Measurements from ENCODE around the gene ZBTB1. TPM values are rescaled to one million over a fixed set of nuclear protein-coding genes. Genes with fewer than 3 reads are reported as not detected.

The ZBTB1 gene
- total RNA-seq, 2 donors from 2014 or later, result 49.6 to 69.7 TPM

DNA sequence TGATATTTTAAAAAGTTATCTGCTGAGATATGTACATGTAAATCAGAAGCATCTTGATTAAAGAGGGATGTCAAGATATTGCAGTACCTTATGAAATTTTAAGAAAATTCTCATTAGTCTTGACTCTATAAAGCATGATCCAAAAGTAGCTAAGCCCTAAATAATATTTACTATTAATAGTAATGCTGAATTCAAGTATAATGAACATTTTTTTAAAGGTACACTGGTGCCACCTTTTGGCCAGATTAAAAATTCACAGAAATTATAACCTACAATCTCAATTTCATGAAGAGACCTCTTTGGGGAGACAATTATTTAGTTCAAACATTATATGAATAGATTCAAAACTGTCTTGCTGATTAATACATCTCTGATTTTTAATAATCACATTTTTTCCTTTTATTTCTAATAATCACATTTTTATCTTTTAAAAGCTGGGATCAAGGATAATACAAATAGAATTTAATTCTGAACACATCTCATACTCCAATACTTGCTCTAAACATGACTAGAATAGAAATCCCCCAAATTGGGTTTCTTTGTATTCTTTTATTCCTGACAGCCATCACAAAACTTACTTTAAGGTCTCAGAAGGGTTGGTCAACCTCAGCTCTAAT, 25.8 kb upstream of the ZBTB1 start:
- Mint-ChIP-seq H3K36me3 (peaks cover 0 to 4% of the 10 kb centered on the region in 2 donors), H3K27ac (no peak overlapping the region), H3K9me3 (no peaks in the 10 kb centered on the region)
- DNase-seq (ENCODE audit: low spot score in 2 of 2) (no peak), ATAC-seq (no peak)

DNA sequence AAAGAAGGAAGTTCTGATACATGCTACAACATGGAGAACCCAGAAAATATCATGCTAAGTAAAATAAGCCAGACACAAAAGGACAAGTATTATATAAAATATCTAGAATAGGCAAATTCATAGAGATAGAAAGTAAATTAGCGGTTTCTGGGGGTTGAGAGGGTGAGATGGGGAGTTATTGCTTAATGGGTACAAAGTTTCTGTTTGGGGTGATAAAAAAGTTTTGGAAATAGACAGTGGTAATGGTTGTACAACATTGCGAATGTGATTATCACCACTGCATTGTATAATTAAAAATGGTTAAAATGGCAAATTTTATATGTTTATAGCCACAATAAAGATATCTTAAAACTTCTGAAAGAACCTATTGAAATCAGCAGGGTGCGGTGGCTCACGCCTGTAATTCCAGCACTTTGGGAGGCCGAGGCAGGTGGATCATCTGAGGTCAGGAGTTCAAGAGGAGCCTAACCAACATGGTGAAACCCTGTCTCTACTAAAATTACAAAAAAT, 15.9 kb upstream of the ZBTB1 start:
- ATAC-seq (no peak), DNase-seq (ENCODE audit: low spot score in 2 of 2) (no peak)
- Mint-ChIP-seq H3K27ac (no peak overlapping the region), H3K36me3 (peaks cover 5 to 22% of the 10 kb centered on the region in 2 donors), H3K9me3 (no peaks in the 10 kb centered on the region)

DNA sequence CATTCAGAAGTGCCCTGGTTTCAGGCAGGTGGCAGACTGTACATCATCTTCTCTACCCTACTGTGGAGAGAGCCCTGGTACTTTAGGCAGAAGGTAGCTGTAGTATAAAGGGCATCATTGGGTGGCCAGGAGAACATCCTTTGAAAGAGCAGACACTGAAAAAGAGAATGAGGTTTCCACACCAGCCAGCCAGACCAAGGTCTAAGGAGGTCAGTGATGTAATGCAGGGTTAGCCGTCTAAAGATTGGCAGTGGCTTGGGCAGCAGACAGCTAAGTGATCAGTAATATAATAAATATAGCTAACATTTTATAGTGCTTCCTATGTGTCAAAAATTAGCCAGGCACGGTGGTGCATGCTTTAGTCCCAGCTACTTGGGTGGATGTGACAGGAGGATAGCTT, 12.9 kb upstream of the ZBTB1 start:
- no peak for ATAC-seq

DNA sequence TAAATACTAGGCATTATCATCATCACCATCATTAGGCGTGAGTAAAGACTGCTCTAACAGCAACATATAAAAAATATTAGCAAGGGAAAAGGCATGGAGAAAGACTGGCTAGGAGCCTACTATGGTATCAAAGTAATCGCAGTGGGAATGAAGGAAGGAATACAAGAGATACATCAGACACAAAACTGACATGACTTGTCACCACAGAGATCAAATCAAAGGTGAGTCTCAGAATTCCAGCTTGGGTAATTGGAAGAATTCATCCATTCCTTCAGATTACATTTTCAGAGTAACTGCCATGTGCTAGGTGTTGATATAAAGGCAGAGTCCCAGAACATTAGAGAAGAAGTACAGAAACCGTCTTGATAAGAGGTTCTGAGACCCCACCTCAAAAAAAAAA, 11.1 kb upstream of the ZBTB1 start:
- ATAC-seq, result no peak
- Mint-ChIP-seq H3K36me3 (peaks cover under 1 to 34% of the 10 kb centered on the region in 2 donors), H3K9me3 (no peaks in the 10 kb centered on the region), H3K27ac (peak overlapping the region; percentile 24 to 53)
- no peak for DNase-seq (ENCODE audit: low spot score in 2 of 2)

More for the DNA sequence above, 12.9 kb upstream of the ZBTB1 start:
- no peak for DNase-seq (ENCODE audit: low spot score in 2 of 2)
- Mint-ChIP-seq H3K36me3 (peaks cover 5 to 30% of the 10 kb centered on the region in 2 donors), H3K9me3 (no peaks in the 10 kb centered on the region), H3K27ac (no peak overlapping the region)

DNA sequence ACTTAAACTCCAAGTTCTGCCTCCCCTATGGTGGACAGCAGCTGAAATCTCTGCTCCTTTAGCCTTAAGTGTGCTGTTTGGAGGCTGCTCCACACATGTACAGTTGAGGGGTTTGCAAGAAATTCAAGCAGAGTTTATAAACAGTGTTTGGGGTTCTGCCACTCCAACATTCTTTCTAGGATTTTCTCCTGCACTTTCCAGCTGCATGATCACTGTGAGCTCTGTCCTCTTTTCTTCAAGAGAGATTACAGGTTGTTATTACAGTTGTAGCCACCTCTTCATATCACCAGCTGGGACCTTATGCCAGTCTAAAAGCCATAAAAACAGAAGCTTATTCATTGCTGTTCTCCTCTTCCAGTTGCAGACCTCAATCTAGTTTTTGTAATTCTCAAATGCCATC, 9.3 kb upstream of the ZBTB1 start:
- Mint-ChIP-seq H3K27ac (peak overlapping the region; percentile 19 to 39), H3K36me3 (peaks cover 5 to 40% of the 10 kb centered on the region in 2 donors)

DNA sequence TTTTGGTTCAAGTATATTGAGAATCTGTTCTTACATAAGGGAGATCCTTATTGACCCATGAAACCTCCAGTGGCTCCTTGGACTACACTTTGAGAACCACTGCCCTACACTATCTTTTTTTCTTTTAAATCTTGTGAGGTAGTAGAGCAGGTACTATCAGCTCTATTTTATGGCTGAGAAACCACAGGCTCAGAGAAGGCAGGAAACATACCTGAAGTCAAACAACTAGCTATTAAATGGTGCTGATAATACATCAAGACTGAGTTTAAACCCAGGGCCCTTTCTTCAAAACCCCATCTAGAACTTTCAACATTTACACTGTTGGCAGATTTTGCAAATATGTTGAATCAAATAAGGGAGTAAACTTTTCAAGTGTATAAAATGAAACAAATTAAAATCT, 7.8 kb upstream of the ZBTB1 start:
- Mint-ChIP-seq H3K27ac (no peak overlapping the region), H3K36me3 (peaks cover 12 to 48% of the 10 kb centered on the region in 2 donors), H3K9me3 (no peaks in the 10 kb centered on the region)
- ATAC-seq, result no peak
- no peak for DNase-seq (ENCODE audit: low spot score in 2 of 2)

More for the DNA sequence above, 9.3 kb upstream of the ZBTB1 start:
- no peak for DNase-seq (ENCODE audit: low spot score in 2 of 2)
- no peak for ATAC-seq
- H3K9me3 Mint-ChIP-seq, result no peaks in the 10 kb centered on the region

DNA sequence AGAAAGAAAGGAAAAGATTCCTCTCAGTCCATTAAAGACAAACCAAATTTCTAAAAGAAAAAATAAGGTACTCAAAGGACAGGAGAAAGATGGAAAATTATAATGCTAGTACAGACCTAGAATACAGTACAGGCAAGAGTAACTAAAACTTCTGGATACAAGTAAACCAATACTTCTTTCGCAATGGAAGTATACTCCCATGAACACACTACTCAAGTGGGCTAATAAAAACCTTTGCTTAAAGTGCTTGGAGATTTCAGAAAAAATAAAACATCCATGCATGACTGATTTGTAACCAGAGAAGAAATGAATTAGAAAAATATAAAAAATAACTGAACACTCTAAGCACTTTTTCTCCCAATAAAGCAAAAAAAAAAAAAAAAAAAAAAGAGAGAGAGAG, 4.5 kb upstream of the ZBTB1 start:
- DNase-seq (ENCODE audit: low spot score in 2 of 2) (no peak), ATAC-seq (no peak)
- H3K36me3 Mint-ChIP-seq, result peaks cover 27 to 50% of the 10 kb centered on the region in 2 donors
- no peaks in the 10 kb centered on the region for H3K9me3 Mint-ChIP-seq
- peak overlapping the region; percentile 89 to 98 for H3K27ac Mint-ChIP-seq

DNA sequence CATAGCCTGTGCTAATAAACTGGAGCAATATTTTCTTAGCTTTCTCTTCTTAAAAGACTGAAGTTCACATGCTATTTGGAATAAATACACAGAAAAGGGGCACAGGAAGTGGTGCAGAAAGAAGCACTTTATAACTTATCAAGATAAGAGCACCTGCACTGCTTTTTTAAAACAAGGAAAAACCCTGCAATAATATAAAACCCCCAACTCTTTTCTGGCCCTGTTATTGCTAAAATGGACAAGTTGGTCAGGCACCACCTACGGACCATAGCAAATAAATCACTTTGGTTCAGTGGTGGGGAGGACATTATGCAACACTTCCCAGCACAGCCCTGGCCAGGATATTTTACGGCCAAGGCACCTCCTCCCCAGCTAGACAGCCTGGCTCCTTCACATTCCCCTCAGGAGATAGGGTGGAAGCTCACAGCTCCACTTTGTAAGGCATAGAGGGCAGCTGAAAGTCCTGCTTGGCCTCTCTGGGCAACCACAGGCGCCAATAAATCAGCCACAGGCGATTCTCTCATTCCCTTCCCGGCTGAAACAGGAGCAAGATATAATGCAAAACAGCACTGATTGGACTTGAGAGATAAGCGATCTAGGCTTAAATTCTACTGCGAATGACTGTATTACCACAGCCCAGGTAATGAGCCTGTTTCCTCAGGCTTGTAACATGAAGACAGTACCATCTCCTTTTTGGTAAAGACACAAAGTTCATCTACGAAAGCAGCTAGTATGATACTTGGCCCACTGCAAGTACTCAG, 3.0 kb upstream of the ZBTB1 start:
- DNase-seq (ENCODE audit: low spot score in 2 of 2) (no peak), ATAC-seq (no peak)
- Mint-ChIP-seq H3K36me3 (peaks cover 36 to 56% of the 10 kb centered on the region in 2 donors), H3K27ac (peak overlapping the region; percentile 89 to 98), H3K9me3 (no peaks in the 10 kb centered on the region)

DNA sequence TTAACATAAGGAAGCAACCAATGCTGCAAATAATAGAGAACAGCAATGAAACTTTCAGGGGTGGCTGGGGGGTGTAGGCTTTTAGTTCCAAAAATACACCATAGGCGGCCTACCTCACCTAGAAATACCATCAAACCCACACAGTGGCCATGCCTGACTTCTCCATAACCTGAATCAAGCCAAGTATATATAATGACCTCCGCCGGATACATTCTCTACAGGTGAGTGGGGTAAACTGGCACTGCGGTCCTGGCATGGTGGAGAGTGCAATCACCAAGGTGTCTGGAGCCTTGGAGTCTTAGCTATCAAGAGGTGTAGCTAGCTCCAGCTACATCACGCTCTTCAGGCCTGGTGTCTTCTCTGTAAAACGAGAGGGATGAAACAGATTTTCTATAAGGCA, 2.1 kb upstream of the ZBTB1 start:
- Mint-ChIP-seq H3K27ac (peak overlapping the region; percentile 89 to 98), H3K36me3 (peaks cover 36 to 50% of the 10 kb centered on the region in 2 donors), H3K9me3 (no peaks in the 10 kb centered on the region)
- DNase-seq (ENCODE audit: low spot score in 2 of 2), result peak in 1 of 2 donors; percentile 20
- no peak for ATAC-seq

DNA sequence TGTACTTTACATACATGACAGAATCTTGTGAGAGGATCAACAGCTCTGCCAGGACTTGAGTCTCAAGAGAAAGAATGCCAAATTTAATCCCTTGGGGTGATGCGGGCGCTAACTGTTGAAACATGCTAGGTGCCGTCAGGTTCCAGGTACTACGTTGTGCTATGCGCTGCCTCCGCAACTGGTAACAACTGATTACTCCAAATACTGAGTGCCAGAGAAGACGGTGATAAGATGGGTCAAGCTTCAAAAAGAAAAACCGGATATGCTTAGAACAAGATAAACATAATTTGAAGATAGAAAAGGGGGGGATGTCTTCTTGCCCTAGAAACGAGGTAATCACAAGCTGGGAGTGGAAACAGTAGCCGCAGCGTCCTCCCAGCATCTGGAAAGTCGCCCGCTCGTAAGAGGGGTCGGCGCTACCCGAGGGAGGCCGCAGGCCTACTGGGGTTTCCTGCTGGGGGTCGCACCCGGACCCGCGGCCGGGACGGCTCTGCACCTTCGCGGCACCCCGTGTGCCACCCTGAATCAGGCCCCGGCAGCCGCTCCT, 1.6 kb upstream of the ZBTB1 start:
- Mint-ChIP-seq H3K9me3 (no peaks in the 10 kb centered on the region), H3K36me3 (peaks cover 36 to 50% of the 10 kb centered on the region in 2 donors), H3K27ac (peak overlapping the region; percentile 89 to 98)
- DNase-seq (ENCODE audit: low spot score in 2 of 2) (peak in 1 of 2 donors; percentile 22), ATAC-seq (no peak)

DNA sequence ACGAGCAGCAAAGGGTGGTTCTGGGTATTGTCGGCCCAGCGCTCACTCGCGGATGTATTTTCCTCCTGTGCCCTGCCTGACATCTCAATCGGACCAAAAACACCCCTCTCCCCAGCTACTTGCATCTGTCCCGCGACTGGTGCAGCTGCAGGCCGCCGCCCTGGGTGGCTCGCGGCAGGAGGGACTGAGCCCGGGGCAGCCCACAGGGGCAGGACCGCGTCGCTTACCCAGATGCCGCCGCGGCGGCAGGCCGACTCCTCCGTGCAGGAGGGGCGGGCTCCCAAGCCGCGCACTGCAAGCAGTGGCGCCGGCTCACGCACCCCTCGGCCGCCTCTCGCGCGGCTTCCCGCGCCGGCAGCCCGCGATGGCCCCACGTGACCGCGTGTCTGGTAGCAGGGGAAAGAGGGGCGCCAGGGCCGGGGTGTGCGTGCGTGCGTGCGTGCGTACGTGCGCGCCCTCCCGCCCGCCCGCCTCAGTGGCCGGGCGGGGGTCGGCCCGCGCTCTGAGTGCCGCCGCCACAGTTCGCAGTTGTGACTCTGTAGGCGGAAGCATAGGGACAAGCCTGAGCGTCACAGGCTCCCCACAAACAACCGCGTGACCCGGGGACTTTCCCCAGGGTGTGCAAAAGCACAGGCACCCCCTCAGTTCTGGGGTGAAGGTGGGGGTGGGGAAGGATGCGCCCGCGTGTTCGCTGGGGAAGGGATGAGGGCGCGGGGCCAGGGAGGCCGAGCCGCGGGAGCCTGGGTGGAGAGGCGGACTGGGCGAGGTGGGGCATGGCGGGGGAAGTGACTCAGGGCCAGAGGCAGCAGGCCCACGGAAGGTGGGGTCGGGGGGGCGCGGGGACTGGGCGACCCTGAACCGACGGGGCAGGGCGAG, 898 bp upstream of the ZBTB1 start, which contains the start of gene ZBTB25:
Gene ZBTB25 (minus strand): TSS at position 405 of the 876 bp plus-strand sequence. CDS start 13,305 bp downstream, outside the sequence.
- DNase-seq (ENCODE audit: low spot score in 2 of 2), result peak; percentile 93 to 94
- peak; percentile 71 to 77 for ATAC-seq
- no peaks in the 10 kb centered on the region for H3K9me3 Mint-ChIP-seq
- peak within 1 kb of the TSS; percentile 89 to 100 for H3K27ac Mint-ChIP-seq
- H3K36me3 Mint-ChIP-seq, result peaks cover 36 to 50% of the 10 kb centered on the region in 2 donors

DNA sequence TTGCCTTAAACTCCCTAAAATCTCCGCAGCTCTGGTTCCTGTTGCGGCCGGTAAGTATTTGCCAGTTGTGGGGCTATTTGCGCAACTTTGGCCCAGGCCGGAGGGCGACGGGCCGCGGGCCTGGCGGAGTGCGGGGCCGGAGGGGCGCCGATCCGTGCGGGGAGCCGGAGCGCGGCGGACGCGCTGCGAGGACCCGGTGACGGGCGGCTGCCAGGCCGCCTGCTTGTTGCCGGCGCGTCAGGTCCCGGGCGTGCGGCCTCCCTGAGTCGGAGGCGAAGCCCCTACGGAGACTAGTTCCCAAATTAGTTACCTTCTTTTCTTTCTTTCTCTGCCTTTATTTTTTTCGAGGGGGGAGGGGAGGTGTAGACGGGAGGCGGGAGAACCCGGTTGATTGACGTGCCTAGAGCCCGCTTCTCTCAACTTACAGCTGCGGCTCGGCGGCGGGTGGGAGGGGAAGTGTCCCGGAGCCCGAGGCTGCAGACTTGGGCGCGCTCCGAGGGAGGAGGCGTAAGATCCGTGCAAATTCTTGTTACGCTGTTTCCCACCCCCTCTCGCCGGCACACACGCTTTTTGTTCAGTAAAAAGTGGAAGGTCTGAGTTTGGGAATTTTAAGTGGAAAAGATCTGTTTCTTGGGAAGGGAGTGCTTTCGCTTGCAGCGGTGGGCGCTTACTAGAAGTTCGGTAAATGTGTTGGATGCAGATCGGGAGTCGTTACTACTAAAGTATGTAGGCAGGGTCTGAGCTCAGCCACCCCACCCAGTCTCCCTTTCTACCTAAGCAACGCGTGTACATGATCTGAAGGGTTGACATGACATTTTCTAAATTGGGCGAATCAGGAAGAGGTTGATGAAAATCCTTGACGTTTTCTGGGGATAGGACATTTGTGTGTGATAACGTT, 576 bp downstream of the ZBTB1 start:
- DNase-seq (ENCODE audit: low spot score in 2 of 2), result peak; percentile 76 to 77
- ATAC-seq, result peak; percentile 21 to 33
- Mint-ChIP-seq H3K27ac (peak overlapping the region; percentile 89 to 97), H3K9me3 (no peaks in the 10 kb centered on the region), H3K36me3 (peaks cover 31 to 41% of the 10 kb centered on the region in 2 donors)

DNA sequence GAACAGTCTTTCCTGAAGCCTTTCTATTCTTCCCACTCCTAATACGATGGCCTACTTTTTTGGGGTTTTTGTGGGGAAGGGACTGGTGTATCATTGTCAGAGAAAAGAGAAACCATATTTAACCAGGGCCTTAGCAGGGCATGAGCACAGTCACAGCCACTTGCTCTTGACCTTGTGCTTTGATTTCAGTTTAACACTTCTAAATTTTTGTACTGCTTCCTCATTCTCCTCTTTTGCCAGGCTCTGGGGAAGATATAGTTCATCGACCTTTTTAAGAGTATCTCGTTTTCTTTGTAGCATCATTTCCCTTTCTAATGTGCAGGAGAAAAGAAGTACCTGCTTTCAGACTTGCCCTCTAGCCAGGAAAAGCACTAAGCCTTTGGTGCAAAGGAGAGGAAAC, 2.2 kb downstream of the ZBTB1 start:
- Mint-ChIP-seq H3K27ac (peak overlapping the region; percentile 89 to 97), H3K36me3 (peaks cover 25 to 33% of the 10 kb centered on the region in 2 donors), H3K9me3 (no peaks in the 10 kb centered on the region)
- no peak for DNase-seq (ENCODE audit: low spot score in 2 of 2)
- no peak for ATAC-seq

DNA sequence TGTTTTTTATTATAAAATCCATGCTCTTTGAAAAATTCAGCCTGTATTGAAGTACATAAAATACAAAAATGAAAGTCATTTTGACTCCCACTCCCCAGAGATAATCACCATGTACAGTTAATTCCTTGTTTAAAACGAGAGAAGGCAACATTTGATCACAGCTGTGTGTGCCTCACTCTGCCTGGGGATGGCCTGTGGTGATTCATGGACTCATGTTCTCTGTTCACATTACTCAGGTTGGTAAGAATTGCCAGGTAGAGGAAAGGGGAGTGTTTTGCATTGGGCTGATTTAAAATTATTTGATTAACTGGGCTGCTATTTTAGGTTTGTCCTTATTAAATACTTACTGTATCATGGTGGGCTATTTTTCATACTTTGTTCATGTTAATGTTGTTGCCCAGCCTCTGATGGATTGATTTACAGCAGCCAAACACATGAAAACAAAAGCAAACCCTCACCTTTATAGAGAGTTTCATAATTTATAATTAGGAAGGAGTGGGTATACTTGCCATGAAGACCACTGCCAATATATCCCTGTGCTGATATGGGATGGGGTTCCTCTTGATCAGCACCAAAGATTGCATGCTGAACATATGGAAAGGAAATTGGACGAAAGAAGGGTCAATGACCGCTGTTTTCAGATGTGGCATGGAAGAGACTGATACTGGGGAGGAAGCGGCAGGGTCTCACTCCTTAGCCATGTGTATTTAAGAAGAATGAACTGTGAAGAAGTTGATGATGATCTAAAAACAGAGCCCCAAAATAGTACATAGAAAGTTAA, 3.0 kb downstream of the ZBTB1 start:
- H3K27ac Mint-ChIP-seq, result peak overlapping the region; percentile 89 to 97
- H3K36me3 Mint-ChIP-seq, result peaks cover 17 to 25% of the 10 kb centered on the region in 2 donors
- ATAC-seq (peak; percentile 8 to 9), DNase-seq (ENCODE audit: low spot score in 2 of 2) (peak in 1 of 2 donors; percentile 24)
- no peaks in the 10 kb centered on the region for H3K9me3 Mint-ChIP-seq
